ENCODE measurements around the gene TLR9. TPM values are rescaled to one million over a fixed set of nuclear protein-coding genes. Genes with fewer than 3 reads are reported as not detected.

Gene TLR9
- total RNA-seq, 1 experiment from 2014 or later = 0.44 TPM

DNA sequence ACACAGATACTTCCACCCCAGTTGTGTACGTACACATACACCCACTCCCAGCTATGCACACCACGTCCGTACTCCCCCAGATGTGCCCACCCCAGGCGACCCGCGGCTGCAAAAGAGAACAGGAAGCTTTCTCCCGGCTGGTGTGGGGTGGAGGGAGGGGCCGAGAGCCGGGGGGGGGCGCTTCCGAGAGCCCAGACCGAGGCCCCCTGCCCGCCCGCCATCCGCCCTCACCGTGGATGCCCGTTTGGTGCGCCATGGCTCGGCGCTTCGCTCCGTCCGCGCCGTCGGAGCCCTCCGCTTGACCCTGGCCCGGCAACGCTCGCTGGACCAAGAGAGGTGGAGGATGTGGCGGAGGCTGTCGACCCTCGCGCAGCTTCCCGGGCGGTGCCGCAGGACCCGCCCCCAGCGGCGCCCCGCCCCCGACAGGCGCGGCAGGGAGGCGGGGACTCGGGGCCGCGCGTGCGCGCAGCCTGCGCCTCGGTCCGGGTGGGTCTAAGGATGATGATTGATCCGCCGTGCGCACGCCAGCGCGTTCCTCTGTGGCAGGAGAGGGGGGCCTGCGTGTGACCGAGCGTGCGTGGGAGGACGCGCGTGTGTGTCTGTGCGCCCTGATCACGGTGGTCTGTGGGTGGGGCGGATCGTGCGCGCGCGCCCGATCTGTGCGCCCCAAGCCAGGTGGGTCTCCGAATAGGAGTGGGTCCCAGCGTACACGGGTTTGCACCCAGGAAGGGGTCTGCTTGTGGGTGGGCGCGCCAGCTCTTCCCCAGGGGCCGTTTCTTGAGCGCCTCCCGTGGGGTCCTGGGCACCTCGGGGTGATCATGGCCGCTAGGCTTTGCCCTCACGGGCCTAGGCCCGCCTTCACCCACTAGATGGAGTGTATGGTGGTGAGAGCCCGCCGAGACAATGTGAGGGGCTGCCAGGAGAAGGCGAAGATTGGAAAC lies 13.6 kb upstream of the TLR9 start, which contains the start of gene TWF2:
Gene TWF2 (minus strand): TSS at position 398 of the 941 bp plus-strand sequence. CDS start 142 bp downstream, at position 256.
- TSS peak; percentile 81 for BruUV-seq (replicated peaks)
- Histone ChIP-seq H3F3A (ENCODE audit: insufficient read depth, low read depth) (peaks cover 48% of the 10 kb centered on the region), H3K79me2 (ENCODE audit: low read depth) (peaks cover 53% of the 10 kb centered on the region), H3K4me2 (peak within 1 kb of the TSS; percentile 85), H3K27ac (peak within 1 kb of the TSS; percentile 89), H3K27me3 (ENCODE audit: insufficient read depth, low read depth) (no peaks in the 10 kb centered on the region), H4K20me1 (ENCODE audit: insufficient read depth) (no peaks in the 10 kb centered on the region), H3K9me2 (ENCODE audit: insufficient read depth) (no peaks in the 10 kb centered on the region), H3K4me3 (peak within 1 kb of the TSS; percentile 93), H2AFZ (peak within 1 kb of the TSS; percentile 86), H3K9me3 (ENCODE audit: insufficient read depth, low read depth) (no peaks in the 10 kb centered on the region), H3K4me1 (replicated peaks; ENCODE audit: insufficient read depth) (peaks cover 57% of the 10 kb centered on the region), H3K36me3 (ENCODE audit: low read depth) (no peaks in the 10 kb centered on the region)
- peak in 1 of 2 experiments; percentile 84 for DNase-seq
- intact Hi-C loops (cut with micrococcal nuclease; ENCODE audit: unreplicated experiment) = loop anchor here (5.0 kb wide), 1 partner anchor 297 kb away; the partner anchor contains the start of genes PARP3 and RRP9
- CTCF ChIA-PET = interaction anchor here (0.8 to 1.6 kb wide), 2 partner anchors 18 to 22 kb away, joined by 4 to 7 read pairs; no protein-coding TSS in a partner anchor
- POLR2A ChIA-PET (ENCODE audit: unreplicated experiment) = interaction anchor here (0.6 kb wide), 1 partner anchor 29 kb away, joined by 3 read pairs; no protein-coding TSS in a partner anchor
- TF ChIP-seq, protein P1, sequence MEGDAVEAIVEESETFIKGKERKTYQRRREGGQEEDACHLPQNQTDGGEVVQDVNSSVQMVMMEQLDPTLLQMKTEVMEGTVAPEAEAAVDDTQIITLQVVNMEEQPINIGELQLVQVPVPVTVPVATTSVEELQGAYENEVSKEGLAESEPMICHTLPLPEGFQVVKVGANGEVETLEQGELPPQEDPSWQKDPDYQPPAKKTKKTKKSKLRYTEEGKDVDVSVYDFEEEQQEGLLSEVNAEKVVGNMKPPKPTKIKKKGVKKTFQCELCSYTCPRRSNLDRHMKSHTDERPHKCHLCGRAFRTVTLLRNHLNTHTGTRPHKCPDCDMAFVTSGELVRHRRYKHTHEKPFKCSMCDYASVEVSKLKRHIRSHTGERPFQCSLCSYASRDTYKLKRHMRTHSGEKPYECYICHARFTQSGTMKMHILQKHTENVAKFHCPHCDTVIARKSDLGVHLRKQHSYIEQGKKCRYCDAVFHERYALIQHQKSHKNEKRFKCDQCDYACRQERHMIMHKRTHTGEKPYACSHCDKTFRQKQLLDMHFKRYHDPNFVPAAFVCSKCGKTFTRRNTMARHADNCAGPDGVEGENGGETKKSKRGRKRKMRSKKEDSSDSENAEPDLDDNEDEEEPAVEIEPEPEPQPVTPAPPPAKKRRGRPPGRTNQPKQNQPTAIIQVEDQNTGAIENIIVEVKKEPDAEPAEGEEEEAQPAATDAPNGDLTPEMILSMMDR (conservative IDR thresholded peaks at IDR 0.05) = no peak
- no peak for TF ChIP-seq EZH2 (IDR thresholded peaks at IDR 0.05; ENCODE audit: low read depth)

DNA sequence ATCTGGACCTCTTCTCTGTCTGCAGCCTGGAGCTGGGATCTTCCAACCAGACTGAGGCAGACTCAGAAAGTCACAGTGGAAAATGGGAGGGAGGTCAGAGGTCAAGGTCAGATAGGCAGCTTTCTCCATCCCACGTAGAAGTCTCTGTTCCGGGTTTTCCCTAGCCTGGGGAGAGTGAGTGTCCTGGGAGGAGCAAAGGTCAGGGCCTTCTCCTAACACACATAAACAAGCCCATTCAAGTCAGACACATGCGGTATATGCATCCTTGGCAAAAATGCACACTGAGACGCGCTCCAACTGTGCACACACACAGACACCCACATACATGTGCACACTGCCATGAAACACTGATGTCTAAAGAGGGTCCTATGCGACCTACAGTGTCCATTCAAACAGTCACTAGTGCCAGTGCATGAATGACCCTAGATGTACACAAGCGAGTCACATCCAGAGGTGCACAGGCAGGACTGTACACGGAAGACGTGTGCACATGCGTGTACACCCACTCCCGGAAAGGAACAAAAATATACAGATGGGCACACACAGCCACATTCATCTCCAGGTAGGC lies 12.8 kb upstream of the TLR9 start:
- Histone ChIP-seq H3F3A (ENCODE audit: insufficient read depth, low read depth) (peaks cover 41% of the 10 kb centered on the region), H3K36me3 (ENCODE audit: low read depth) (no peaks in the 10 kb centered on the region), H3K9me2 (ENCODE audit: insufficient read depth) (no peaks in the 10 kb centered on the region), H3K4me3 (peak overlapping the region; percentile 93), H3K4me1 (replicated peaks; ENCODE audit: insufficient read depth) (peaks cover 50% of the 10 kb centered on the region), H3K27me3 (ENCODE audit: insufficient read depth, low read depth) (no peaks in the 10 kb centered on the region), H3K27ac (peak overlapping the region; percentile 89), H4K20me1 (ENCODE audit: insufficient read depth) (no peaks in the 10 kb centered on the region), H3K4me2 (peak overlapping the region; percentile 85), H3K79me2 (ENCODE audit: low read depth) (peaks cover 53% of the 10 kb centered on the region), H3K9me3 (ENCODE audit: insufficient read depth, low read depth) (no peaks in the 10 kb centered on the region), H2AFZ (peak overlapping the region; percentile 86)
- ChIA-PET POLR2A (ENCODE audit: unreplicated experiment) (interaction anchor here (0.6 kb wide), 1 partner anchor 28 kb away, joined by 3 read pairs; no protein-coding TSS in a partner anchor), CTCF (interaction anchor here (0.6 to 2.0 kb wide), 3 partner anchors 18 to 27 kb away, joined by 4 to 19 read pairs (median 6); no protein-coding TSS in a partner anchor)
- intact Hi-C loops (cut with micrococcal nuclease; ENCODE audit: unreplicated experiment) = loop anchor here (5.0 kb wide), 1 partner anchor 296 kb away; the partner anchor contains the start of genes PARP3 and RRP9
- BruUV-seq (replicated peaks) = TSS peak; percentile 66
- DNase-seq = no peak
- TF ChIP-seq, protein P1 (conservative IDR thresholded peaks at IDR 0.05) = no peak
- TF ChIP-seq EZH2 (IDR thresholded peaks at IDR 0.05; ENCODE audit: low read depth) = no peak

GRCh38 chr3:52237657-52238172 lies 12.3 kb upstream of the TLR9 start:
- no peak overlapping the region for H2AFZ ChIP-seq
- H3K27me3 ChIP-seq (ENCODE audit: insufficient read depth, low read depth) = no peaks in the 10 kb centered on the region
- intact Hi-C loops (cut with micrococcal nuclease; ENCODE audit: unreplicated experiment) = loop anchor here (1.0 to 5.0 kb wide), 3 partner anchors 20 to 295 kb away; partner anchors contain the start of genes PARP3, RRP9 and WDR82
- peak overlapping the region; percentile 93 for H3K4me3 ChIP-seq
- peaks cover 53% of the 10 kb centered on the region for H3K79me2 ChIP-seq (ENCODE audit: low read depth)
- DNase-seq = peak; percentile 87 to 94
- H3K36me3 ChIP-seq (ENCODE audit: low read depth) = no peaks in the 10 kb centered on the region
- no peaks in the 10 kb centered on the region for H3K9me3 ChIP-seq (ENCODE audit: insufficient read depth, low read depth)
- peaks cover 37% of the 10 kb centered on the region for H3F3A ChIP-seq (ENCODE audit: insufficient read depth, low read depth)
- H3K4me1 ChIP-seq (replicated peaks; ENCODE audit: insufficient read depth) = peaks cover 45% of the 10 kb centered on the region
- peak overlapping the region; percentile 85 for H3K4me2 ChIP-seq
- no peaks in the 10 kb centered on the region for H3K9me2 ChIP-seq (ENCODE audit: insufficient read depth)
- H4K20me1 ChIP-seq (ENCODE audit: insufficient read depth) = peaks cover 4% of the 10 kb centered on the region; the same call in 1 of the 2 replicates
- CTCF ChIA-PET = interaction anchor here (0.6 to 2.0 kb wide), 7 partner anchors 11 to 83 kb away, joined by 3 to 19 read pairs (median 5); partner anchors contain the start of gene POC1A
- no TSS peak for BruUV-seq (replicated peaks)
- POLR2A ChIA-PET (ENCODE audit: unreplicated experiment) = interaction anchor here (0.5 to 0.7 kb wide), 5 partner anchors 19 to 178 kb away, joined by 3 read pairs; partner anchors contain the start of genes POC1A and WDR82
- TF ChIP-seq EZH2 (IDR thresholded peaks at IDR 0.05; ENCODE audit: low read depth) = no peak
- TF ChIP-seq, protein P1 (conservative IDR thresholded peaks at IDR 0.05) = no peak
- peak overlapping the region; percentile 89 for H3K27ac ChIP-seq
